ENCODE data around the gene CITED2.

The CITED2 gene

GRCh38 chr6:139381216-139381865 lies 6.9 kb upstream of the CITED2 start:
- DNase-seq: no peak

GRCh38 chr6:139380611-139381010 lies 6.2 kb upstream of the CITED2 start:
- DNase-seq: no peak

GRCh38 chr6:139380168-139380567 lies 5.7 kb upstream of the CITED2 start:
- no peak for DNase-seq

- DNase-seq: no peak
Measured at GRCh38 chr6:139378882-139379341, 4.5 kb upstream of the CITED2 start.

GRCh38 chr6:139378226-139378625 lies 3.8 kb upstream of the CITED2 start:
- DNase-seq: no peak

GRCh38 chr6:139376604-139377218 lies 2.3 kb upstream of the CITED2 start:
- DNase-seq: no peak

- no peak for DNase-seq
Measured at GRCh38 chr6:139376017-139376330, 1.5 kb upstream of the CITED2 start.

- peak; percentile 96 for DNase-seq
Measured at GRCh38 chr6:139375226-139376016, 973 bp upstream of the CITED2 start.

- no peak for DNase-seq
Measured at GRCh38 chr6:139373928-139374356, 506 bp downstream of the CITED2 start.

GRCh38 chr6:139373154-139373927 lies 1.1 kb downstream of the CITED2 start:
- peak; percentile 61 for DNase-seq

GRCh38 chr6:139372326-139373153 lies 1.9 kb downstream of the CITED2 start:
- no peak for DNase-seq

- no peak for DNase-seq
Measured at GRCh38 chr6:139371421-139372203, 2.8 kb downstream of the CITED2 start.

GRCh38 chr6:139370999-139371345 lies 3.5 kb downstream of the CITED2 start:
- DNase-seq: no peak

- DNase-seq: no peak
Measured at GRCh38 chr6:139370283-139370998, 4.0 kb downstream of the CITED2 start.

- peak; percentile 42 for DNase-seq
Measured at GRCh38 chr6:139369568-139370282, 4.7 kb downstream of the CITED2 start.

- DNase-seq: no peak
Measured at GRCh38 chr6:139369068-139369467, 5.4 kb downstream of the CITED2 start.

GRCh38 chr6:139368661-139369060 lies 5.8 kb downstream of the CITED2 start:
- no peak for DNase-seq

GRCh38 chr6:139367810-139368351 lies 6.6 kb downstream of the CITED2 start:
- no peak for DNase-seq

GRCh38 chr6:139364982-139365379 lies 9.5 kb downstream of the CITED2 start:
- DNase-seq: no peak
